HG03175 (cell line): Measurements from ENCODE around the gene SLC10A3.

Source experiments
- ATAC-seq: cut with Tn5 transposase; IDR thresholded peaks from one replicate; pipeline ENCODE4 v1.9.1; 2021; ENCODE audit warnings: mild to moderate bottlenecking, moderate library complexity; ENCODE audit not compliant: unreplicated experiment

The SLC10A3 gene

DNA sequence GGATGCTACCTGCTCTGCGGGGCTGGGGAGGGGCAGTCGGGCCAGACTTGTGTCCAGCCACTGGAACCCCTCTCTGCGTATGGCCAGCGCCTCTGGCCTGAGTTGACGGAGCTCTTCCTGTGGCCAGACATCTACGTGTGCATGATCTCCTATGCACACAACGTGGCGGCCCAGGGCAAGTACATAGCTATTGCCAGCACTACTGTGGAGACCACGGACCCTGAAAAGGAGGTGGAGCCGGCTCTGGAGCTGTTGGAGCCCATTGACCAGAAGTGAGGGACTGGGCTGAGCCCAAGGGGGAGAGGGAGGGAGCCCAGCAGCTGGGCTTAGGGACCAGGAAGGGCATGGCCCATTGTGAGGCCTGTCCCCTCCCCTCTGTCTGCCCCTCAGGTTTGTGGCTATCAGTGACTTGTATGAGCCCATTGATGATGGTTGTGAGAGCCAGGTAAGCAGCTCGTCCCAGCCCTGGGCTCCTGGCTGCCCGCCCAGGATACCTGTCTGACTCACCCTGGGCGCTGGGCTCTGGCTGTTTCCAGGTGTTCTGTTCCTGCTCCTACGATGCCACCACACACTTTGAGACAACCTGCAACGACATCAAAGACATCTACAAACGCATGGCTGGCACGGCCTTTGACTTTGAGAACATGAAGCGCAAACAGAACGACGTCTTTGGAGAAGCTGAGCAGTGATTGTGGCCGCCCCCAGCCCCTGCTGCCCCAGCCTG lies 48.3 kb downstream of the SLC10A3 start:
- ATAC-seq = no peak

DNA sequence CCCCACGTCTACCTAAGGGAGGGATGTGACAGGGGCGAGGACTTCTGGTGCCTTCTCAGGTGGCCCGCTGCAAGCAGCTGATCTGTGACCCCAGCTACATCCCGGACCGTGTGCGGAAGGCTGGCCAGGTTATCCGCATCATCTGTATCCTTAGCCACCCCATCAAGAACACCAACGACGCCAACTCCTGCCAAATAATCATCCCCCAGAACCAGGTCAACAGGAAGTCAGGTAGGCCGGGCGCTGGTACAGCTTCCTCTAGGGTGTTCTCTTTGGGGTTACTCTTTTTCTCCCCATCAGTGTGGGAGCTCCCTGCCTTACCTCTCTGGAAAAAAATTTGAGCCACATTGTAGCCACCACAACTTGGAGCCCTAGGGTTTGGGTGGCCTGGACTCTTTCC lies 48.9 kb downstream of the SLC10A3 start:
- no peak for ATAC-seq

- ATAC-seq = no peak
These were observed 49.6 kb downstream of the SLC10A3 start for GRCh38 chrX:154440623-154441357.

DNA sequence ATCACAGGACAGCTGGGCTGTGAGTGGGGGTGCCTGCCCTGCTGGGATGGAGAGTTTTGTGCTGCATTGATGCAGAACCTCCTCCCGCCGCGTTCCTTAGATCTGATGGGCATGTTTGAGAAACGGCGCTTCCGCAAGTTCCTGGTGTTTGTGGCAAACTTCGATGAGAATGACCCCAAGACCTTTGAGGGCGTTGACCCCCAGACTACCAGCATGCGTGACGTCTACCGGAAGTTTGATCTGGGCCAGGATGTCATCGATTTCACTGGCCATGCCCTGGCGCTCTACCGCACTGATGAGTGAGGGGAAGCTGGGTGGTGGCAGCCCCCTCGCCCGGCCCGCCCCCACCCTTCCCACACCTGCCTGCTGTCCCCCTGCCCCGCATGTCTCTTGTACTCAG lies 50.6 kb downstream of the SLC10A3 start:
- ATAC-seq = no peak

- ATAC-seq = no peak
These were observed 52.2 kb downstream of the SLC10A3 start for GRCh38 chrX:154437971-154438893.
